Stimulated activated CD4-positive, alpha-beta T cell treated with anti-CD3 and anti-CD28 coated beads, Interleukin-12 subunit alpha, Interleukin-12 subunit beta, amount 100 ng/mL, for 48 hours (primary cell): ENCODE measurements around the gene PREP.

ENCODE experiments used
- DNase-seq, 3 donors: peaks; one replicate each; pipeline ENCODE4 v3.0.0-alpha.2; 2020; ENCODE audit warnings: low read depth in 2 of 3, low spot score in 1 of 3

Gene PREP

DNA sequence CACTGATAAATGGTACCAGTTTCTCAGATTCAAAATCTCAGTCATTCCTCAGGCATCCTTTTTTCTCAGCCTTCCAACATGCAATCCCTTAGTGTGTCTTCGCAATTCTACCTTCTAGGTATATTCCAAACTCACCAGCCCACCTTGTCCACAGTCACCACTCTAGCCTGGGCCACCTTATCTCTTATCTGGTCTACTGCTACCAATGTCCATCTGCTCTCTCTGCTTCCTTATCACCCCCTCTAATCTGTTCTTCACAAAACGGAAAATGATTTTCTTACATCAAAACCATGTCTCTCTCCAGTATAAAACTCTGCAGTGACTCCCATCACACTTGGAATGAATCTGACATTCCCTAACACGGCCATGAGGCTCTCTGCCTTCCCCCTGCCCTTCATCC is 91.9 kb downstream of the PREP start:
- DNase-seq: no peak

- no peak for DNase-seq
Observed at GRCh38 chr6:105310371-105310770, 92.5 kb downstream of the PREP start.

DNA sequence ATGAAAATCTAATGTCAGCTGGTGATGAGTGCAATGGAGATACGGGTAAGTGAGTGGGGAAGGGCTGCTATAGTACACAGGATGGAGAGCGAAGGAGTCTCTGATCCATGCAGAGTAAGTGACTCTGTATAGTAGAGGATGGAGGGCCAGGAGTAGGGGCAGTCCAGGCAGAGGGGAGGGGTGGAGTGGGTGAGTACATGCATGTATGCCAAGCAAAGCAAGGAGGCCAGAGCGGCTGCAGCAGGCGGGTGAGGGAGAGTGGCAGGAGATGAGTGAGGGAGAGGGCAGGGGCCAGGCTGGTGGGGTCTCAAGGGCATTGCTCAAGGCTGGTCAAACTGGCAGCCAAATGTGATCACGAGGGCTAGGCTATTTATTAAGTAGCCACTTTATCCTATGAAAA is 94.0 kb downstream of the PREP start:
- DNase-seq: no peak

GRCh38 chr6:105305521-105305920 is 97.4 kb downstream of the PREP start:
- DNase-seq: no peak

GRCh38 chr6:105304825-105305224 is 98.1 kb downstream of the PREP start:
- DNase-seq: no peak

DNA sequence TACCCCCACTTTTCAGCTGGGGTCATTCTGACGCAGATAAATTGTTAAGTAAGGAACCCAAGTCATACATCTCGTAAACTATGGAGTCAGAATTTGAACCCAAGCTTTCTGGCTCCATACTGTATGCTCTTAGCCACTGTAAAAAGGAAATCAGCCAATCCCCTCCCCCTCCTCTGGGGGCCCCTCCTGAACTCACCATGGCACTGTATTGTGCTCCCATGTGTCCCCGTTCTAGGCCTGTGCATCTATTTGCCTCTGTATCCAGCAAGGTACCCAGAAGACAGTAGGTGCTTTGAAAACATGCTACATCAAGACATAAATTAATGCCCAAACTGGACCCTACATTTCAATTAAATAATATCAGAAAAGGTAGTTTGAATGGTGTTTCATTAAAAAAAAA is 98.5 kb downstream of the PREP start:
- no peak for DNase-seq

GRCh38 chr6:105302617-105303128 is 100.2 kb downstream of the PREP start:
- DNase-seq: no peak

DNA sequence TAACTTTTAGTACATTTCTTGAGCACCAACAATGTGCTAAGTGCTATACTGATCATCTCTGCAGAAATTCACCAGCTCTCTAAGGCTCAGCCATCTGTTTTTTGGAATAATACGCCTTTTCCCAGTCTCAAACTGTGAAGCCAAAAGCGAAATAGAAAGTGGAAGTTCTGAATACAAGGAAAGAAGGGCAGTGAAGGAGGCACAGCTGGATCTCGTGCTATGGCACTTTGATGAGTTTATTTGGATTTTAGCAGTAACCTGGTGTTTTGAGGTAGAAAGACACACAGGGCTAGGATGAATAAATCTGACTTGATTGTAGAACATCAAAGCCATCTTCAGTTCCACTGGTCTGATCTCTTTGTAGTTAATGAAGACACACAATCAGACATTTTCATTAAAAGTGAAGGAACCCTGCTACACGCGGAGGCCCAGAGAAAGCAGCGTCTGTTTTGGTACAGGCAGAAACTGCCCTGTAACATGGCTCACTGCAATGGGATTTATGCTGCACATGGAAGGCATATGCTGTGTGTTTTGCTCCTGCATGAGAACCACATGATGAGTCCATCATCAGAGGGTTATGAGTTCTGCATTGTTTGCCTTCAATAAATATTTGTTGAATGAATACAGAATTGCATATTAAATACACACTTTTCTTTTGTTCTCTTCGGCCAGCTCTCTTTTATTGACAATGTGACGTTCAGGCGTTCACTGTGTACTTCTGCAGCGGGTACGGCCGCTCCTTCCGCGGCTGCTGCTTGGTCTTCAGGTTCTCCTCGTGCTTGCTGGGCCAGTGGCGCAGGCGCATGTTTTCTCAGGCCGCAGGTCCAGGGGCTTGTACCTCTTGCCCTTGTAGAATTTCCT is 100.9 kb downstream of the PREP start:
- DNase-seq: no peak

GRCh38 chr6:105301072-105301503 is 101.8 kb downstream of the PREP start:
- DNase-seq: no peak

DNA sequence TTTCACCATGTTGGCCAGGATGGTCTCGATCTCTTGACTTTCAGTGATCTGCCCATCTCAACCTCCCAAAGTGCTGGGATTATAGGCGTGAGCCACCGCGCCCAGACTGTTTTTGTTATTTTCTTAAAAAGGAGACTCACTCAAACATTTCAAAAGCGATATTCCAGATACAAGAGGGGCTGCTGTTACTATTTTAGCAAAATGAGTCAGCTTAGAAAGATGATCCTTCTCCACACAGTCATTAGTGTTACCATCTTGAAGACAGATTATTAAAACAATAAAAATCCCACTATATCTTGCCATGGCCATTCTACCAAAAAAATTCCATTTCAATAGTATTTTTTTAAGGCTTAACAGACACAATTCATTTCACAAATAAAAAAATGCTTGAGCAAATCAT is 102.8 kb downstream of the PREP start:
- DNase-seq: no peak

- no peak for DNase-seq
Observed at GRCh38 chr6:105294129-105294528, 108.8 kb downstream of the PREP start.

GRCh38 chr6:105292689-105293339 is 110.1 kb downstream of the PREP start:
- DNase-seq: no peak

DNA sequence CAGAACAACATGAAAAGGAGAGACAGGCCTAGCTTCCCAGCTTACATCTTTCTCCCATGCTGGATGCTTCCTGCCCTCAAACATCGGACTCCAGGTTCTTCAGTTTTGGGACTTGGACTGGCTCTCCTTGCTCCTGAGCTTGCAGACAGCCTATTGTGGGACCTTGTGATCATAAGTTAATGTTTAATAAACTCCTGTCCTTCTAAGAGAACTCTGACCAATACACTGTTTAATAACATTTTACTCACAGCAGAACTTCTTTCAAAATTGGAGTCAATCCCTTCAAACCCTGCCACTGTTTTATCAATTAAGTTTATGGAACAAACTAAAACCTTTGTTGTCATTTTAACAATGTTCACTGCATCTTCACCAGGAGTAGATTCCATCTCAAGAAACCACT is 111.4 kb downstream of the PREP start:
- no peak for DNase-seq

DNA sequence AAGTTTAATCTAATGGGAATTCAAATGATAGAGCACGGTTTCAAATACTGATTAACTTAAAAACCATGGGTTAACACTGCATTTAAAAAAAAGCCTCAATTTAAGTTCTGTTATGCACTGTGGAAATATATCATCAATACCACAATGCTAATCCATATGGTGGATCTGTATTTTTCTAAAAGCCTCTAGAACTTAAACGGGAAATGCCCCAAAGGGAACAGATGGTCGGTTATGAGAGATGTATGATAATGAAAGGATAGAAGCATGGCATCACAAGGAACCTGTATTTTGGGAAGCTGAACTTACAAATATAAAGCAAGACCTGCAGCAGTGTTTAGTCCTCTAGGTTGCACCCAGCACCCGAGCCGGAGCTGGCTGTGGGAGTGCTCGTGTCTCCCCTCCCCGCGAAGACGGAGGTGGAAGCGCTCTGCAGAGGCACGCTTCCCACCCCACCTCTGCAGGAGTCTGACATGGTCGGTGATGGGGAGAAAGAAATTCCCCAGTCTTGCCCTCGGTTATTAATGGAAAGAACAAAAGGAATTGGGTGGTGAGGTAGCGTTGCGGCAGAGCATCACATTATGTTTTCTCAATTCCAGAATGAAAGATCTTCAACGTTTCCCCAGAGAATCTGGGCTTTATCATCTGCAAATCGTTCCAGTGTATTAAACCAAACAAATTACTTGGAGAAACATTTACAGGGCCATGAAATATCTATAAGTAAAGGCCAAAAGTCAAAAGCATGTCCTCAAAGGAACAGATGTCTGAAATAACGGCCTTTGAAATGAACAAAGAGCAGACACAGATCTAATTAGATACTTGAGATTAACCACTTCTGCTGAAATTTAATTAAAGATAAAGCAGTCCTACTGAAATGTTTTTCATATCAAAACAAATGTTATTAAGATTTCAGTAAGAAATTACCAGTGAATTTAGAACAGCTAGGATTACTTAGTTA is 120.0 kb downstream of the PREP start:
- DNase-seq: no peak

- no peak for DNase-seq
Observed at GRCh38 chr6:105280033-105280432, 122.8 kb downstream of the PREP start.

GRCh38 chr6:105279463-105279862 is 123.4 kb downstream of the PREP start:
- no peak for DNase-seq

- DNase-seq: no peak
Observed at GRCh38 chr6:105278813-105279212, 124.1 kb downstream of the PREP start.

DNA sequence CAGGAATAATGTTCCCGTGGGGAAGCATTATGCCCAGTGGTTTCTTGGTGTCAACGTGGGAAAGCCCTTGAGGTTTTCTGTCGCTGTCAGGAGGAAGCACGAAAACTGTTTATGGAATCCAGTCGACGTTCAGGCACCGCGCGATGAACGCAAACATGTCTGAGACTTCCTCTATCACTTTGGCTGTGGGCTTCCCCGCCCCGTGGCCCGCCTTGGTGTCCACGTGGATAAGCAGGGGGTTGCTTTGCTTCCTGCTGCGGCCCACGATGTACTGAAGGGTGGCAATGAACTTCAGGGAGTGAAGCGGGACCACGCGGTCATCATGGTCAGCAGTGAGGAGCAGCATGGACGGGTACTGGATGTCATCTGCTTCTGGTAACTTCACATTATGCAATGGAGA is 124.8 kb downstream of the PREP start:
- no peak for DNase-seq

DNA sequence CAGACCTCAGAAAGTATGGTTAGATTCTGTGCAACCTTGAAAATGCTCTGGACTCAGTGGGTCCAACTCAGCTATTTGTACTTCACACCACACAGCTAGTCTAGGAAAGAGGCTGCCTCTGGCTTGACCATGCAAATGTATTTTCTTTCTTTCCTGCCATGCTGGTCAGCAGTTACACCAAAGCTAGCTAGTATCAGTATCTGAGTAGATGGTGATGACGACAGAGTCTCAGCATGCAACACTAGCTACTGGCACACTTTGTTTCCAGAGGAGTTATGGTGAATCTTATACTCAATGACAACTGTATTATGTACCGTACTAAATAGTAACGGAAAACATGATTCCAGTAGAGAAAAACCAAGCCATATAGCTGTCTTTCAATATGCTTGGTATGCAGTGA is 126.5 kb downstream of the PREP start:
- DNase-seq: no peak

GRCh38 chr6:105275542-105275941 is 127.3 kb downstream of the PREP start:
- no peak for DNase-seq

- DNase-seq: no peak
Observed at GRCh38 chr6:105274678-105275077, 128.2 kb downstream of the PREP start.
